Activated CD8-positive, alpha-beta memory T cell treated with anti-CD3 and anti-CD28 coated beads, Interleukin-2, amount 50 U/mL, for 1 hour (primary cell): ENCODE measurements around the gene CARMIL1.

ENCODE experiments used
- DNase-seq: peaks from one replicate; pipeline ENCODE4 v3.0.0-alpha.2; 2020; ENCODE audit errors: extremely low read depth

The CARMIL1 gene

GRCh38 chr6:25407431-25407830 lies 128.3 kb downstream of the CARMIL1 start:
- no peak for DNase-seq

GRCh38 chr6:25410102-25410501 lies 130.9 kb downstream of the CARMIL1 start:
- no peak for DNase-seq

GRCh38 chr6:25411316-25411950 lies 132.3 kb downstream of the CARMIL1 start:
- DNase-seq = no peak

GRCh38 chr6:25413207-25413905 lies 134.2 kb downstream of the CARMIL1 start:
- no peak for DNase-seq

- no peak for DNase-seq
Observed at GRCh38 chr6:25414168-25414567, 135.0 kb downstream of the CARMIL1 start.

GRCh38 chr6:25414755-25415154 lies 135.6 kb downstream of the CARMIL1 start:
- no peak for DNase-seq

- no peak for DNase-seq
Observed at GRCh38 chr6:25415274-25415673, 136.1 kb downstream of the CARMIL1 start.

- DNase-seq = no peak
Observed at GRCh38 chr6:25415701-25416100, 136.5 kb downstream of the CARMIL1 start.

GRCh38 chr6:25417046-25417605 lies 138.0 kb downstream of the CARMIL1 start:
- no peak for DNase-seq

GRCh38 chr6:25418454-25419052 lies 139.4 kb downstream of the CARMIL1 start:
- DNase-seq = no peak

- no peak for DNase-seq
Observed at GRCh38 chr6:25419879-25420278, 140.7 kb downstream of the CARMIL1 start.

- DNase-seq = no peak
Observed at GRCh38 chr6:25423358-25423757, 144.2 kb downstream of the CARMIL1 start.

- DNase-seq = no peak
Observed at GRCh38 chr6:25424303-25424702, 145.1 kb downstream of the CARMIL1 start.

GRCh38 chr6:25427549-25427948 lies 148.4 kb downstream of the CARMIL1 start:
- no peak for DNase-seq

- DNase-seq = no peak
Observed at GRCh38 chr6:25428758-25429317, 149.7 kb downstream of the CARMIL1 start.

GRCh38 chr6:25431306-25431974 lies 152.3 kb downstream of the CARMIL1 start:
- no peak for DNase-seq

GRCh38 chr6:25431975-25432307 lies 152.8 kb downstream of the CARMIL1 start:
- no peak for DNase-seq

GRCh38 chr6:25434921-25435320 lies 155.7 kb downstream of the CARMIL1 start:
- DNase-seq = no peak

GRCh38 chr6:25435416-25435985 lies 156.3 kb downstream of the CARMIL1 start:
- no peak for DNase-seq

GRCh38 chr6:25436760-25437159 lies 157.6 kb downstream of the CARMIL1 start:
- no peak for DNase-seq

- DNase-seq = no peak
Observed at GRCh38 chr6:25439368-25439767, 160.2 kb downstream of the CARMIL1 start.
